Thyroid gland (tissue), 4 donors: ENCODE measurements around the gene SGSM2.

Experiments
- POLR2A ChIP-seq, 2 donors: fragments of 450-650 bp; IDR thresholded peaks; one replicate each; pipeline ENCODE4 v1.6.1; 2017; ENCODE audit warnings: antibody characterized with exemption in 2 of 2, mild to moderate bottlenecking in 2 of 2, moderate library complexity in 1 of 2
- TF ChIP-seq, protein P1 (sequence below), 6 experiments: fragments of 200-600 bp in 3 of 6; fragments of 450-650 bp in 3 of 6; sonication (generic) in 3 of 6; IDR thresholded peaks; one replicate each; pipeline ENCODE4 v1.5.1; 2016 to 2019; ENCODE audit warnings: antibody characterized with exemption in 6 of 6, mild to moderate bottlenecking in 2 of 6, inconsistent platforms in 1 of 6, moderate library complexity in 1 of 6

DNA sequence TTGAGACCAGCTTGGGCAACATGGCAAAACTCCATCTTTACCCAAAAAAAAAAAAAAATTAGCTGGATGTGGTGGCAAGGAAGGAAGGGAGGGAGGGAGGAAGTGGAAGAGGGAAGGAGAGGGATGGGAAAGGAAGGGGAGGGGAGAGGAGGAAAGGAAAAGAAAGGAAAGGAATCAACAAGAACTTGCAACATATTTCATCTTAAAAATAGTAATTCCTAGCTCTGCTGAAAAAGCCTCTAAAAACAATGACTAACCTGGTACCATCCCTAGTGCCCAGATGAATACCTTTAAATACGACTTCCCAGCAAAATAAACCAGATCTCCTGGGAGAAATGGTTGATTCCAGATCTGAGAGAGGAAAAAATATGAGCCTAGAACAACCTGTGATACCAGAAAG lies 90.6 kb downstream of the SGSM2 start:
- TF ChIP-seq POLR2A (IDR thresholded peaks at IDR 0.05) = no peak
- TF ChIP-seq, protein P1, sequence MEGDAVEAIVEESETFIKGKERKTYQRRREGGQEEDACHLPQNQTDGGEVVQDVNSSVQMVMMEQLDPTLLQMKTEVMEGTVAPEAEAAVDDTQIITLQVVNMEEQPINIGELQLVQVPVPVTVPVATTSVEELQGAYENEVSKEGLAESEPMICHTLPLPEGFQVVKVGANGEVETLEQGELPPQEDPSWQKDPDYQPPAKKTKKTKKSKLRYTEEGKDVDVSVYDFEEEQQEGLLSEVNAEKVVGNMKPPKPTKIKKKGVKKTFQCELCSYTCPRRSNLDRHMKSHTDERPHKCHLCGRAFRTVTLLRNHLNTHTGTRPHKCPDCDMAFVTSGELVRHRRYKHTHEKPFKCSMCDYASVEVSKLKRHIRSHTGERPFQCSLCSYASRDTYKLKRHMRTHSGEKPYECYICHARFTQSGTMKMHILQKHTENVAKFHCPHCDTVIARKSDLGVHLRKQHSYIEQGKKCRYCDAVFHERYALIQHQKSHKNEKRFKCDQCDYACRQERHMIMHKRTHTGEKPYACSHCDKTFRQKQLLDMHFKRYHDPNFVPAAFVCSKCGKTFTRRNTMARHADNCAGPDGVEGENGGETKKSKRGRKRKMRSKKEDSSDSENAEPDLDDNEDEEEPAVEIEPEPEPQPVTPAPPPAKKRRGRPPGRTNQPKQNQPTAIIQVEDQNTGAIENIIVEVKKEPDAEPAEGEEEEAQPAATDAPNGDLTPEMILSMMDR (IDR thresholded peaks at IDR 0.05) = no peak
